22Rv1 (cell line): ENCODE results near the gene TRIO.

Source experiments
- H3K27ac ChIP-seq: fragments of 450-650 bp; 2 replicates; pipeline ENCODE4 v1.5.1; 2017
- CTCF ChIP-seq: fragments of 450-650 bp; IDR thresholded peaks from 2 replicates; pipeline ENCODE4 v1.5.1; 2017; ENCODE audit warnings: mild to moderate bottlenecking
- ZFX ChIP-seq: fragments of 450-650 bp; IDR thresholded peaks from 2 replicates; pipeline ENCODE4 v1.6.1; 2017; ENCODE audit warnings: antibody characterized with exemption, borderline replicate concordance

TRIO gene

DNA sequence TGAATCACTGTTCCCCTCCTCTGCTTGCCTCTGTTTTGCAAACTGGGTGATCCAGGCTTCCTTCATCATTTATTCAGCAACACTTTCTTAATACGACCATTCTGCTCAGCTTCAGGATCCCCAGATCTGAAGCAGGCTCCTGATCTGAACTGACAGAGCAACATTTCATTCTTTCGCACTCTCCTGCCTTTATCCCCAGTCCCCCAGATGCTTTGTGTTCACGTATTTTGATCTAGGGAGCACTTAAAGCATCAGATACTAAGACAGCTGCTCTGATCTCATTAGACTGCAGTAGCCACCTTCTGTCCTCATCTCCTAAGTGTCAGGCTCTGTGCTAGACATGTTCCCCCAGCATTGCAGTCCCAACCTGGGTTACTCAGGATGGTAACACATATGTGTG, 158.0 kb downstream of the TRIO start:
- no peak for TF ChIP-seq CTCF
- no peak for TF ChIP-seq ZFX

GRCh38 chr5:14302330-14302729, 159.2 kb downstream of the TRIO start:
- no peak for TF ChIP-seq ZFX
- no peak for TF ChIP-seq CTCF
- no peak overlapping the region for H3K27ac ChIP-seq

More for the DNA sequence above, 158.0 kb downstream of the TRIO start:
- H3K27ac ChIP-seq: no peak overlapping the region

- no peak overlapping the region for H3K27ac ChIP-seq
- TF ChIP-seq ZFX: no peak
- TF ChIP-seq CTCF: no peak
Observed at GRCh38 chr5:14305045-14305444, 161.9 kb downstream of the TRIO start.

- TF ChIP-seq ZFX: no peak
- no peak for TF ChIP-seq CTCF
- no peak overlapping the region for H3K27ac ChIP-seq
Observed at GRCh38 chr5:14306329-14306815, 163.2 kb downstream of the TRIO start.

- no peak overlapping the region for H3K27ac ChIP-seq
- TF ChIP-seq ZFX (no peak), CTCF (no peak)
Observed at GRCh38 chr5:14308384-14309154, 165.4 kb downstream of the TRIO start.

DNA sequence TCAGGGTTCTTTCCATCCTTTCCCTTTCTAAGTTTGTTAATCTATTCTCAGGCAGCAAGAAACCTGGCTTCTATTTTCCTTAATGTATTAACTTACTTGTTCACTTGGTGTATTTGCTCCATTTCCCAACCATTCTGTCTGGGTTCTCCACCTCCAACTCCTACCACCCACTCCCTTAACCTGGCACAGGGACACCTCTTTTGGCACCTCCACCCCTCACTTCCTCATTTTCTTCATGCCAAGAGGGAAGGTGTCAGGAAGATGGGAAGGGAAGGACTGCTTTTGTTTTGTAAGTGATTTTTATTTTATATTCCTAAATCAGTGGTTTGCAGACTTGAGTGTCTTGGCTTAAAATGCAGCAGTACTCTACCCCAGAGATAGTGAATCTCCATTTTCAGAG, 166.1 kb downstream of the TRIO start:
- no peak overlapping the region for H3K27ac ChIP-seq

More for the DNA sequence above, 166.1 kb downstream of the TRIO start:
- TF ChIP-seq ZFX (no peak), CTCF (no peak)
